SK-N-SH treated with all-trans-retinoic acid at 6 μM for 48 hours (cell line): ENCODE results near the gene DIP2C.
"Not testable (repeated sequence)": the region's sequence is repeated elsewhere in the genome, so short reads cannot be mapped to it uniquely, and the experiment has no call there.

Source experiments
- ATAC-seq: fragments of 200-7000 bp; cut with Tn5 transposase; 3 replicates; pipeline ENCODE4 v1.9.1; 2020; ENCODE audit warnings: mild to moderate bottlenecking, moderate library complexity
- ARNTL ChIP-seq: fragments of 450-650 bp; formaldehyde crosslinking; IDR thresholded peaks from 2 replicates; pipeline ENCODE4 v1.5.0; 2020; ENCODE audit warnings: low read depth, mild to moderate bottlenecking, moderate library complexity, borderline replicate concordance
- BACH2 ChIP-seq: fragments of 250-450 bp; sonication (Bioruptor Pico); IDR thresholded peaks from 2 replicates; pipeline ENCODE4 v1.9.0; 2021; ENCODE audit warnings: mild to moderate bottlenecking, borderline replicate concordance
- CSDC2 ChIP-seq: fragments of 250-450 bp; sonication (Bioruptor Pico); IDR thresholded peaks from 2 replicates; pipeline ENCODE4 v1.5.0; 2020; ENCODE audit warnings: mild to moderate bottlenecking, moderate library complexity
- ESRRG ChIP-seq: fragments of 250-450 bp; sonication (Bioruptor Pico); IDR thresholded peaks from 2 replicates; pipeline ENCODE4 v1.6.1; 2021; ENCODE audit warnings: mild to moderate bottlenecking
- GLIS3 ChIP-seq: fragments of 250-450 bp; sonication (Bioruptor Pico); IDR thresholded peaks from 2 replicates; pipeline ENCODE4 v1.5.0; 2020; ENCODE audit warnings: mild to moderate bottlenecking, moderate library complexity
- ISL1 ChIP-seq: fragments of 250-450 bp; sonication (Bioruptor Pico); IDR thresholded peaks from 2 replicates; pipeline ENCODE4 v2.1.2; 2022; ENCODE audit warnings: mild to moderate bottlenecking, moderate library complexity
- OSR1 ChIP-seq: fragments of 250-450 bp; sonication (Bioruptor Pico); IDR thresholded peaks from 2 replicates; pipeline ENCODE4 v1.8.0; 2022; ENCODE audit warnings: moderate library complexity, mild to moderate bottlenecking, inconsistent platforms
- PPARA ChIP-seq: fragments of 250-450 bp; sonication (Bioruptor Pico); IDR thresholded peaks from 2 replicates; pipeline ENCODE4 v1.5.0; 2020; ENCODE audit warnings: mild to moderate bottlenecking, borderline replicate concordance
- RARB ChIP-seq: fragments of 250-450 bp; sonication (Bioruptor Pico); IDR thresholded peaks from 2 replicates; pipeline ENCODE4 v1.8.0; 2021; ENCODE audit warnings: mild to moderate bottlenecking, moderate library complexity
- SNAI2 ChIP-seq: fragments of 250-450 bp; sonication (Bioruptor Pico); IDR thresholded peaks from 2 replicates; pipeline ENCODE4 v1.5.0; 2020; ENCODE audit warnings: mild to moderate bottlenecking, moderate library complexity
- TCF4 ChIP-seq: fragments of 250-450 bp; sonication (Bioruptor Pico); IDR thresholded peaks from 2 replicates; pipeline ENCODE4 v1.8.0; 2021; ENCODE audit warnings: mild to moderate bottlenecking, moderate library complexity, borderline replicate concordance
- TOX ChIP-seq: fragments of 250-450 bp; sonication (Bioruptor Pico); IDR thresholded peaks from 2 replicates; pipeline ENCODE4 v1.8.0; 2021; ENCODE audit warnings: mild to moderate bottlenecking, moderate library complexity, borderline replicate concordance
- ZC3H10 ChIP-seq: fragments of 250-450 bp; sonication (Bioruptor Pico); IDR thresholded peaks from 2 replicates; pipeline ENCODE4 v1.5.1; 2021; ENCODE audit warnings: mild to moderate bottlenecking, moderate library complexity
- ZFP3 ChIP-seq: fragments of 250-450 bp; sonication (Bioruptor Pico); IDR thresholded peaks from 2 replicates; pipeline ENCODE4 v1.5.0; 2020; ENCODE audit warnings: mild to moderate bottlenecking, moderate library complexity
- ZFP30 ChIP-seq: fragments of 450-650 bp; formaldehyde crosslinking; IDR thresholded peaks from 2 replicates; pipeline ENCODE4 v1.5.0; 2022; ENCODE audit warnings: mild to moderate bottlenecking, moderate library complexity
- ZNF565 ChIP-seq: fragments of 450-650 bp; formaldehyde crosslinking; conservative IDR thresholded peaks from 2 replicates; pipeline ENCODE4 v1.5.0; 2020; ENCODE audit warnings: low read depth, mild to moderate bottlenecking, moderate library complexity
- ZNF70 ChIP-seq: fragments of 450-650 bp; formaldehyde crosslinking; IDR thresholded peaks from 2 replicates; pipeline ENCODE4 v1.5.0; 2020; ENCODE audit warnings: mild to moderate bottlenecking, moderate library complexity
- ZNF8 ChIP-seq: fragments of 450-650 bp; formaldehyde crosslinking; IDR thresholded peaks from 2 replicates; pipeline ENCODE4 v1.5.0; 2020; ENCODE audit warnings: mild to moderate bottlenecking, moderate library complexity
- TF ChIP-seq, protein P1 (sequence below): fragments of 250-450 bp; sonication (Bioruptor Pico); IDR thresholded peaks from 2 replicates; pipeline ENCODE4 v1.8.0; 2020; ENCODE audit warnings: mild to moderate bottlenecking, moderate library complexity, borderline replicate concordance
- TF ChIP-seq, protein P2 (sequence below): fragments of 250-450 bp; sonication (Bioruptor Pico); IDR thresholded peaks from 2 replicates; pipeline ENCODE4 v1.8.0; 2021; ENCODE audit warnings: low read depth, mild to moderate bottlenecking, moderate library complexity, borderline replicate concordance
- TF ChIP-seq, protein P3 (sequence below): fragments of 250-450 bp; sonication (Bioruptor Pico); IDR thresholded peaks from 2 replicates; pipeline ENCODE4 v1.5.0; 2020; ENCODE audit warnings: mild to moderate bottlenecking, moderate library complexity
- TF ChIP-seq, protein P4 (sequence below): fragments of 250-450 bp; sonication (Bioruptor Pico); IDR thresholded peaks from 2 replicates; pipeline ENCODE4 v1.5.1; 2020; ENCODE audit warnings: low read depth, mild to moderate bottlenecking, moderate library complexity
- TF ChIP-seq, protein P5 (sequence below): fragments of 250-450 bp; sonication (Bioruptor Pico); IDR thresholded peaks from 2 replicates; pipeline ENCODE4 v1.5.1; 2021; ENCODE audit warnings: mild to moderate bottlenecking, moderate library complexity

Gene DIP2C

DNA sequence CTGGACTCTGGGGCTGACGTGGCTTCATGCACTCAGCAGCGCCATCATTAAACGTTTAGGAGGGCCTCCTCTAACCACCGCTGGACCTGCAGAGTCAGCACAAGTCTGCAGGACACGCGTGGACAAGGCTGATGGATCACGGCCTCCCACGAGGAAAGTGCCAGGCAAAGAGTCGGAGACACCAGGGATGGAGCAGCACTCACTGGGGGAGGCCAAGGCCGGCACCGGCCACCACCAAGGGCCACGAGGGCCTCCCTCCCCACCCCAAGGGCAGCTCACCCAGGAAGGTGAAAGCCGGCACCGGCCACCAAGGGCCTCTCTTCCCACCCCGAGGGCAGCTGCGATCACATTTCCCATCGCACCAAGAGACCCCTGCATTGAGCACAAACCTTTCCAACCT, 91.5 kb downstream of the DIP2C start:
- ATAC-seq = no peak
- TF ChIP-seq OSR1 (CRISPR knock-in tag) (no peak), GLIS3 (CRISPR knock-in tag) (no peak), ISL1 (no peak), ZFP3 (CRISPR knock-in tag) (no peak), RARB (no peak), PPARA (CRISPR knock-in tag) (no peak), ZNF70 (CRISPR knock-in tag) (no peak), CSDC2 (CRISPR knock-in tag) (no peak), TCF4 (CRISPR knock-in tag) (no peak), SNAI2 (no peak), ARNTL (CRISPR knock-in tag) (no peak), ZNF8 (CRISPR knock-in tag) (no peak), ZNF565 (CRISPR knock-in tag) (no peak), ZC3H10 (no peak), ZFP30 (CRISPR knock-in tag) (no peak), ESRRG (CRISPR knock-in tag) (no peak)
- TF ChIP-seq, protein P1, sequence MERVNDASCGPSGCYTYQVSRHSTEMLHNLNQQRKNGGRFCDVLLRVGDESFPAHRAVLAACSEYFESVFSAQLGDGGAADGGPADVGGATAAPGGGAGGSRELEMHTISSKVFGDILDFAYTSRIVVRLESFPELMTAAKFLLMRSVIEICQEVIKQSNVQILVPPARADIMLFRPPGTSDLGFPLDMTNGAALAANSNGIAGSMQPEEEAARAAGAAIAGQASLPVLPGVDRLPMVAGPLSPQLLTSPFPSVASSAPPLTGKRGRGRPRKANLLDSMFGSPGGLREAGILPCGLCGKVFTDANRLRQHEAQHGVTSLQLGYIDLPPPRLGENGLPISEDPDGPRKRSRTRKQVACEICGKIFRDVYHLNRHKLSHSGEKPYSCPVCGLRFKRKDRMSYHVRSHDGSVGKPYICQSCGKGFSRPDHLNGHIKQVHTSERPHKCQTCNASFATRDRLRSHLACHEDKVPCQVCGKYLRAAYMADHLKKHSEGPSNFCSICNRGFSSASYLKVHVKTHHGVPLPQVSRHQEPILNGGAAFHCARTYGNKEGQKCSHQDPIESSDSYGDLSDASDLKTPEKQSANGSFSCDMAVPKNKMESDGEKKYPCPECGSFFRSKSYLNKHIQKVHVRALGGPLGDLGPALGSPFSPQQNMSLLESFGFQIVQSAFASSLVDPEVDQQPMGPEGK (CRISPR knock-in tag) = no peak
- TF ChIP-seq, protein P2, sequence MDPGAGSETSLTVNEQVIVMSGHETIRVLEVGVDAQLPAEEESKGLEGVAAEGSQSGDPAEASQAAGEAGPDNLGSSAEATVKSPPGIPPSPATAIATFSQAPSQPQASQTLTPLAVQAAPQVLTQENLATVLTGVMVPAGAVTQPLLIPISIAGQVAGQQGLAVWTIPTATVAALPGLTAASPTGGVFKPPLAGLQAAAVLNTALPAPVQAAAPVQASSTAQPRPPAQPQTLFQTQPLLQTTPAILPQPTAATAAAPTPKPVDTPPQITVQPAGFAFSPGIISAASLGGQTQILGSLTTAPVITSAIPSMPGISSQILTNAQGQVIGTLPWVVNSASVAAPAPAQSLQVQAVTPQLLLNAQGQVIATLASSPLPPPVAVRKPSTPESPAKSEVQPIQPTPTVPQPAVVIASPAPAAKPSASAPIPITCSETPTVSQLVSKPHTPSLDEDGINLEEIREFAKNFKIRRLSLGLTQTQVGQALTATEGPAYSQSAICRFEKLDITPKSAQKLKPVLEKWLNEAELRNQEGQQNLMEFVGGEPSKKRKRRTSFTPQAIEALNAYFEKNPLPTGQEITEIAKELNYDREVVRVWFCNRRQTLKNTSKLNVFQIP (CRISPR knock-in tag) = no peak
- TF ChIP-seq, protein P3, sequence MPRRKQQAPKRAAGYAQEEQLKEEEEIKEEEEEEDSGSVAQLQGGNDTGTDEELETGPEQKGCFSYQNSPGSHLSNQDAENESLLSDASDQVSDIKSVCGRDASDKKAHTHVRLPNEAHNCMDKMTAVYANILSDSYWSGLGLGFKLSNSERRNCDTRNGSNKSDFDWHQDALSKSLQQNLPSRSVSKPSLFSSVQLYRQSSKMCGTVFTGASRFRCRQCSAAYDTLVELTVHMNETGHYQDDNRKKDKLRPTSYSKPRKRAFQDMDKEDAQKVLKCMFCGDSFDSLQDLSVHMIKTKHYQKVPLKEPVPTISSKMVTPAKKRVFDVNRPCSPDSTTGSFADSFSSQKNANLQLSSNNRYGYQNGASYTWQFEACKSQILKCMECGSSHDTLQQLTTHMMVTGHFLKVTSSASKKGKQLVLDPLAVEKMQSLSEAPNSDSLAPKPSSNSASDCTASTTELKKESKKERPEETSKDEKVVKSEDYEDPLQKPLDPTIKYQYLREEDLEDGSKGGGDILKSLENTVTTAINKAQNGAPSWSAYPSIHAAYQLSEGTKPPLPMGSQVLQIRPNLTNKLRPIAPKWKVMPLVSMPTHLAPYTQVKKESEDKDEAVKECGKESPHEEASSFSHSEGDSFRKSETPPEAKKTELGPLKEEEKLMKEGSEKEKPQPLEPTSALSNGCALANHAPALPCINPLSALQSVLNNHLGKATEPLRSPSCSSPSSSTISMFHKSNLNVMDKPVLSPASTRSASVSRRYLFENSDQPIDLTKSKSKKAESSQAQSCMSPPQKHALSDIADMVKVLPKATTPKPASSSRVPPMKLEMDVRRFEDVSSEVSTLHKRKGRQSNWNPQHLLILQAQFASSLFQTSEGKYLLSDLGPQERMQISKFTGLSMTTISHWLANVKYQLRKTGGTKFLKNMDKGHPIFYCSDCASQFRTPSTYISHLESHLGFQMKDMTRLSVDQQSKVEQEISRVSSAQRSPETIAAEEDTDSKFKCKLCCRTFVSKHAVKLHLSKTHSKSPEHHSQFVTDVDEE = no peak

DNA sequence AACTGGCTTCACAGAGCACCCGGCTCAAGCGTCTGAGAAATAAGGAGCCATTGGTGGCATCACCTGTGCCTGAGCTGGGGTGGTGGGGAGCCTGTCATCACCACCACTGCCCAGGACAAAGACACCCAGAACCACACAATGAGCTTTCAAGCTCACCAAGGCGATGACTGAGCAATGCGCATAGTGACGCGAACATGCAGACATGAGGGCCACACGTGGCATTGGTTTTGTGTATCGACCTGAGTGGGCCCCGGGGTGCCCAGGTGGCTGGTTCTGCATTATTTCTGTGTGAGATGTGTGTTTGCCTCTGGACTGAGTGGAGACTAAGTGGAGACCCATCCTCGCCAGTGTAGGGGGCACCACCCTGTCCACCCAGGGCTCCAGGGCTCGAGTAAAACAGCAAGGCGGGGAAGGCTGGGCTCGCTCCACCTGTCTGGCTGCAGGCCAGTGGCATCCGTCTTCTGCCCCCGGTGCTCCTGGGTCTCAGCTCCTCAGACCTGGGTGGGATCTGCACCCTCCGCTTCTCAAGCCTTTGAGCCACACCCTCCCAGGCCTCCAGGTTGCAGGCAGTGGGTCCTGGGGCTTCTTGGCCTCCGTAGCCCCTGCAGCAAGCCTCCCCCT, 92.6 kb downstream of the DIP2C start:
- TF ChIP-seq PPARA (CRISPR knock-in tag) (no peak), TOX (CRISPR knock-in tag) (no peak), OSR1 (CRISPR knock-in tag) (no peak), ISL1 (no peak), ZNF8 (CRISPR knock-in tag) (no peak), ZNF565 (CRISPR knock-in tag) (no peak), ESRRG (CRISPR knock-in tag) (no peak), BACH2 (CRISPR knock-in tag) (no peak), TCF4 (CRISPR knock-in tag) (no peak), ZC3H10 (no peak)
- TF ChIP-seq, protein P4, sequence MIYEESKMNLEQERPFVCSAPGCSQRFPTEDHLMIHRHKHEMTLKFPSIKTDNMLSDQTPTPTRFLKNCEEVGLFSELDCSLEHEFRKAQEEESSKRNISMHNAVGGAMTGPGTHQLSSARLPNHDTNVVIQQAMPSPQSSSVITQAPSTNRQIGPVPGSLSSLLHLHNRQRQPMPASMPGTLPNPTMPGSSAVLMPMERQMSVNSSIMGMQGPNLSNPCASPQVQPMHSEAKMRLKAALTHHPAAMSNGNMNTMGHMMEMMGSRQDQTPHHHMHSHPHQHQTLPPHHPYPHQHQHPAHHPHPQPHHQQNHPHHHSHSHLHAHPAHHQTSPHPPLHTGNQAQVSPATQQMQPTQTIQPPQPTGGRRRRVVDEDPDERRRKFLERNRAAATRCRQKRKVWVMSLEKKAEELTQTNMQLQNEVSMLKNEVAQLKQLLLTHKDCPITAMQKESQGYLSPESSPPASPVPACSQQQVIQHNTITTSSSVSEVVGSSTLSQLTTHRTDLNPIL (CRISPR knock-in tag) = no peak
- TF ChIP-seq, protein P2 (CRISPR knock-in tag) = no peak
- TF ChIP-seq, protein P3 = no peak
- TF ChIP-seq, protein P5, sequence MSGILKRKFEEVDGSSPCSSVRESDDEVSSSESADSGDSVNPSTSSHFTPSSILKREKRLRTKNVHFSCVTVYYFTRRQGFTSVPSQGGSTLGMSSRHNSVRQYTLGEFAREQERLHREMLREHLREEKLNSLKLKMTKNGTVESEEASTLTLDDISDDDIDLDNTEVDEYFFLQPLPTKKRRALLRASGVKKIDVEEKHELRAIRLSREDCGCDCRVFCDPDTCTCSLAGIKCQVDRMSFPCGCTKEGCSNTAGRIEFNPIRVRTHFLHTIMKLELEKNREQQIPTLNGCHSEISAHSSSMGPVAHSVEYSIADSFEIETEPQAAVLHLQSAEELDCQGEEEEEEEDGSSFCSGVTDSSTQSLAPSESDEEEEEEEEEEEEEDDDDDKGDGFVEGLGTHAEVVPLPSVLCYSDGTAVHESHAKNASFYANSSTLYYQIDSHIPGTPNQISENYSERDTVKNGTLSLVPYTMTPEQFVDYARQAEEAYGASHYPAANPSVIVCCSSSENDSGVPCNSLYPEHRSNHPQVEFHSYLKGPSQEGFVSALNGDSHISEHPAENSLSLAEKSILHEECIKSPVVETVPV = no peak

DNA sequence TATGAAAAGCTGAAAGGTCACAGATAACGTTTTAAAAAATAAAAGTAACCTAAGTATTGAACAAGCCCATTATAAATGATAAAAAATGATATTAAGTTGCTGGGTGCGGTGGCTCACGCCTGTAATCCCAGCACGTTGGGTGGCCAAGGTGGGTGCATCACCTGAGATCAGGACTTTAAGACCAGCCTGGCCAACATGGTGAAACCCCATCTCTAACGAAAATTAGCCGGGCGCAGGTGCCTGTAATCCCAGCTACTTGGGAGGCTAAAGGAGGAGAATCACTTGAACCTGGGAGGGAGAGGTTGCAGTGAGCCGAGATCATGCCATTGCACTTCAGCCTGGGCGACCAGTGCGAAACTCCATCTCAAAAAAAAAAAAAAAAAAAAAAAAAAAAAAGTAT, 93.3 kb downstream of the DIP2C start:
- ATAC-seq = not testable (repeated sequence)

More for the DNA sequence above, 92.6 kb downstream of the DIP2C start:
- ATAC-seq = no peak
